SU-DHL-6 (cell line): ENCODE results near the gene TMPRSS13.

ENCODE experiments used
- H2AFZ ChIP-seq: fragments of 200-600 bp; sonication (generic); 2 replicates; pipeline ENCODE4 v1.6.1; 2014; ENCODE audit warnings: low read depth, mild to moderate bottlenecking, moderate library complexity, mixed read lengths, antibody characterized with exemption, low read length; ENCODE audit not compliant: severe bottlenecking
- H3F3A ChIP-seq: fragments of 200-600 bp; shearing (Covaris generic); 2 replicates; pipeline ENCODE4 v1.6.0; 2016; ENCODE audit warnings: antibody characterized with exemption, mild to moderate bottlenecking; ENCODE audit not compliant: insufficient read depth
- H3K27ac ChIP-seq: fragments of 200-600 bp; sonication (generic); 2 replicates; pipeline ENCODE4 v1.5.1; 2016; ENCODE audit warnings: low read depth, mild to moderate bottlenecking, low read length, moderate library complexity, mixed read lengths
- H3K27me3 ChIP-seq: fragments of 200-600 bp; sonication (generic), shearing (Covaris generic); 2 replicates; pipeline ENCODE4 v1.6.0; 2014; ENCODE audit warnings: mild to moderate bottlenecking, low read length
- H3K36me3 ChIP-seq: fragments of 200-600 bp; sonication (generic); 2 replicates; pipeline ENCODE4 v1.6.1; 2014; ENCODE audit warnings: mild to moderate bottlenecking, low read length, mixed read lengths
- H3K4me2 ChIP-seq: fragments of 300-600, 200-600 bp; shearing (Covaris generic), sonication (generic); 2 replicates; pipeline ENCODE4 v1.6.0; 2014; ENCODE audit warnings: low read length, low read depth, mild to moderate bottlenecking; ENCODE audit not compliant: poor library complexity, severe bottlenecking
- H3K4me3 ChIP-seq: fragments of 200-600 bp; sonication (generic); 2 replicates; pipeline ENCODE4 v1.5.1; 2014; ENCODE audit warnings: antibody characterized with exemption, low read length, mild to moderate bottlenecking, mixed read lengths; ENCODE audit not compliant: insufficient read depth, poor library complexity, severe bottlenecking
- H3K79me2 ChIP-seq: fragments of 200-600 bp; sonication (generic); 2 replicates; pipeline ENCODE4 v1.6.1; 2014; ENCODE audit warnings: mild to moderate bottlenecking, low read length, moderate library complexity; ENCODE audit not compliant: insufficient read depth
- H3K9ac ChIP-seq: fragments of 200-600 bp; sonication (generic); 2 replicates; pipeline ENCODE4 v1.7.0; 2014; ENCODE audit warnings: mild to moderate bottlenecking, low read length
- H3K9me2 ChIP-seq: fragments of 200-600 bp; sonication (generic); replicated peaks from 2 replicates; pipeline ENCODE4 v1.6.1; 2014; ENCODE audit warnings: low read length; ENCODE audit not compliant: insufficient read depth
- H3K9me3 ChIP-seq: fragments of 200-600 bp; sonication (generic); 2 replicates; pipeline ENCODE4 v1.6.1; 2014; ENCODE audit warnings: low read length, mixed read lengths; ENCODE audit not compliant: insufficient read depth
- H4K20me1 ChIP-seq: fragments of 200-600 bp; sonication (generic); 2 replicates; pipeline ENCODE4 v1.6.1; 2014; ENCODE audit warnings: low read depth, mild to moderate bottlenecking, antibody characterized with exemption, low read length, moderate library complexity, mixed read lengths
- CTCF ChIP-seq: fragments of 200-600 bp; sonication (generic); IDR thresholded peaks from one replicate; pipeline ENCODE4 v1.5.1; 2017; ENCODE audit warnings: antibody characterized with exemption, mild to moderate bottlenecking, low read length, moderate library complexity; ENCODE audit not compliant: insufficient read depth, poor library complexity, severe bottlenecking
- EZH2phosphoT487 ChIP-seq: fragments of 200-600 bp; sonication (generic), shearing (Covaris generic); conservative IDR thresholded peaks from 2 replicates; pipeline ENCODE4 v1.6.1; 2018; ENCODE audit warnings: mild to moderate bottlenecking, antibody characterized with exemption, low read length, moderate library complexity, mixed read lengths

The TMPRSS13 gene

GRCh38 chr11:117874910-117875381, 54.3 kb downstream of the TMPRSS13 start:
- H3K27me3 ChIP-seq = no peaks in the 10 kb centered on the region
- H3F3A ChIP-seq = no peaks in the 10 kb centered on the region
- TF ChIP-seq CTCF (no peak), EZH2phosphoT487 (no peak)
- no peaks in the 10 kb centered on the region for H3K79me2 ChIP-seq
- H4K20me1 ChIP-seq = no peaks in the 10 kb centered on the region
- H3K4me3 ChIP-seq = no peak overlapping the region
- no peak overlapping the region for H3K4me2 ChIP-seq
- no peaks in the 10 kb centered on the region for H3K9me2 ChIP-seq
- no peak overlapping the region for H3K27ac ChIP-seq
- H2AFZ ChIP-seq = no peak overlapping the region
- H3K9me3 ChIP-seq = no peaks in the 10 kb centered on the region
- H3K9ac ChIP-seq = no peak overlapping the region
- H3K36me3 ChIP-seq = no peaks in the 10 kb centered on the region

- Histone ChIP-seq H2AFZ (no peak overlapping the region), H3F3A (no peaks in the 10 kb centered on the region), H3K79me2 (no peaks in the 10 kb centered on the region), H3K9ac (no peak overlapping the region), H3K36me3 (no peaks in the 10 kb centered on the region), H4K20me1 (no peaks in the 10 kb centered on the region), H3K9me2 (no peaks in the 10 kb centered on the region), H3K27me3 (no peaks in the 10 kb centered on the region), H3K27ac (no peak overlapping the region), H3K4me3 (no peak overlapping the region), H3K4me2 (no peak overlapping the region), H3K9me3 (no peaks in the 10 kb centered on the region)
- no peak for TF ChIP-seq EZH2phosphoT487
- no peak for TF ChIP-seq CTCF
Observed at GRCh38 chr11:117874253-117874909, 54.8 kb downstream of the TMPRSS13 start.

- H3K4me3 ChIP-seq = no peak overlapping the region
- no peaks in the 10 kb centered on the region for H3K9me3 ChIP-seq
- no peaks in the 10 kb centered on the region for H3K9me2 ChIP-seq
- no peak overlapping the region for H3K4me2 ChIP-seq
- no peak overlapping the region for H3K9ac ChIP-seq
- no peaks in the 10 kb centered on the region for H3K79me2 ChIP-seq
- TF ChIP-seq CTCF = no peak
- TF ChIP-seq EZH2phosphoT487 = no peak
- no peaks in the 10 kb centered on the region for H3K27me3 ChIP-seq
- H4K20me1 ChIP-seq = no peaks in the 10 kb centered on the region
- no peaks in the 10 kb centered on the region for H3K36me3 ChIP-seq
- H3K27ac ChIP-seq = no peak overlapping the region
- H3F3A ChIP-seq = no peaks in the 10 kb centered on the region
- no peak overlapping the region for H2AFZ ChIP-seq
Observed at GRCh38 chr11:117873828-117874125, 55.4 kb downstream of the TMPRSS13 start.
